A673 (cell line): ENCODE data around the gene LCP2. TPM values are rescaled to one million over a fixed set of nuclear protein-coding genes. Genes with fewer than 3 reads are reported as not detected.

Source experiments
- BruUV-seq: library from RNA; stranded (reverse); fragments of 400-500 nt; replicated peaks from 2 replicates; lab custom pipeline; 2021; lab: Mats Ljungman, UMichigan
- CTCF ChIA-PET: fragments of 300-600 bp; sonication (Branson Sonifier 250); formaldehyde crosslinking; loops from one replicate; lab custom pipeline; 2022; ENCODE audit warnings: antibody characterized with exemption; lab: Charles Lee
- POLR2A ChIA-PET: fragments of 300-600 bp; sonication (Branson Sonifier 250); formaldehyde crosslinking; loops from one replicate; lab custom pipeline; 2022; ENCODE audit warnings: antibody characterized with exemption; ENCODE audit not compliant: low non-redundant PET; lab: Charles Lee
- DNase-seq: peaks from one replicate; pipeline ENCODE4 v3.0.0-alpha.2; 2015; ENCODE audit warnings: low spot score
- H3K27ac ChIP-seq: fragments of 200-600 bp; sonication (generic); 2 replicates; pipeline ENCODE4 v1.5.1; 2016; ENCODE audit warnings: mixed run types, low read depth, mild to moderate bottlenecking, mixed read lengths, antibody characterized with exemption, low read length; ENCODE audit not compliant: poor library complexity, severe bottlenecking
- H3K27me3 ChIP-seq: fragments of 200-600 bp; sonication (generic); replicated peaks from 2 replicates; pipeline ENCODE4 v1.6.1; 2017; ENCODE audit warnings: mixed run types, low read depth, mild to moderate bottlenecking, mixed read lengths, antibody characterized with exemption, low read length; ENCODE audit not compliant: insufficient read depth, poor library complexity
- H3K36me3 ChIP-seq: fragments of 200-600 bp; sonication (generic); 2 replicates; pipeline ENCODE4 v1.6.1; 2016; ENCODE audit warnings: mixed run types, mild to moderate bottlenecking, mixed read lengths, antibody characterized with exemption, low read length; ENCODE audit not compliant: insufficient read depth, poor library complexity, severe bottlenecking
- H3K4me1 ChIP-seq: fragments of 200-600 bp; sonication (generic); 2 replicates; pipeline ENCODE4 v1.6.1; 2017; ENCODE audit warnings: mixed run types, mild to moderate bottlenecking, mixed read lengths, antibody characterized with exemption, low read length; ENCODE audit not compliant: insufficient read depth, poor library complexity, severe bottlenecking
- H3K4me3 ChIP-seq: fragments of 200-600 bp; sonication (generic); 2 replicates; pipeline ENCODE4 v1.5.1; 2016; ENCODE audit warnings: low read depth, mixed run types, mild to moderate bottlenecking, mixed read lengths, low read length; ENCODE audit not compliant: poor library complexity, severe bottlenecking
- H3K9me3 ChIP-seq: fragments of 200-600 bp; sonication (generic); 2 replicates; pipeline ENCODE4 v1.6.1; 2016; ENCODE audit warnings: mixed run types, low read depth, mild to moderate bottlenecking, mixed read lengths, antibody characterized with exemption, low read length; ENCODE audit not compliant: poor library complexity, severe bottlenecking
- CTCF ChIP-seq: fragments of 300-800, 200-600 bp; sonication (generic); conservative IDR thresholded peaks from 2 replicates; pipeline ENCODE4 v1.5.1; 2017; ENCODE audit warnings: low read depth, mild to moderate bottlenecking, antibody characterized with exemption, low read length, moderate library complexity, mixed read lengths
- EZH2 ChIP-seq: fragments of 200-600 bp; sonication (generic); IDR thresholded peaks from 2 replicates; pipeline ENCODE4 v1.6.1; 2017; ENCODE audit warnings: borderline replicate concordance, low read depth, mild to moderate bottlenecking, mixed read lengths, antibody characterized with exemption, low read length; ENCODE audit not compliant: poor library complexity, severe bottlenecking
- intact Hi-C: fragments of 100-400 bp; cut with micrococcal nuclease; formaldehyde crosslinking; loops from one replicate; pipeline ENCODE4 v1.10.0; 2022; ENCODE audit not compliant: unreplicated experiment
- total RNA-seq: library from RNA; stranded (reverse); gene quantifications from 2 replicates; pipeline ENCODE4 v1.2.3, GENCODE V29; 2021

LCP2 gene
- total RNA-seq, 1 experiment from 2014 or later: not detected

GRCh38 chr5:170216257-170216864, 81.2 kb downstream of the LCP2 start:
- TF ChIP-seq CTCF (peak; percentile 70), EZH2 (no peak)
- no TSS peak for BruUV-seq
- H3K4me3 ChIP-seq: no peak overlapping the region
- intact Hi-C loops: loop anchor here (1.0 to 5.0 kb wide), 4 partner anchors 116 to 1229 kb away; partner anchors contain the start of gene SPDL1
- ChIA-PET CTCF (interaction anchor here (0.7 to 1.8 kb wide), 6 partner anchors 32 to 1229 kb away, joined by 3 to 21 read pairs (median 5); partner anchors contain the start of gene INSYN2B), POLR2A (no interaction called here)
- H3K4me1 ChIP-seq: peaks cover 33% of the 10 kb centered on the region
- H3K9me3 ChIP-seq: no peaks in the 10 kb centered on the region
- H3K36me3 ChIP-seq: no peaks in the 10 kb centered on the region
- peak; percentile 82 for DNase-seq
- H3K27me3 ChIP-seq: no peaks in the 10 kb centered on the region
- H3K27ac ChIP-seq: no peak overlapping the region

- intact Hi-C loops: no loop called here
- Histone ChIP-seq H3K27ac (no peak overlapping the region), H3K36me3 (no peaks in the 10 kb centered on the region), H3K4me1 (peaks cover 4% of the 10 kb centered on the region), H3K4me3 (no peak overlapping the region), H3K9me3 (no peaks in the 10 kb centered on the region), H3K27me3 (no peaks in the 10 kb centered on the region)
- DNase-seq: no peak
- CTCF ChIA-PET: no interaction called here
- POLR2A ChIA-PET: no interaction called here
- TF ChIP-seq CTCF: no peak
- BruUV-seq: no TSS peak
Observed at GRCh38 chr5:170211575-170212334, 85.8 kb downstream of the LCP2 start.

- intact Hi-C loops: no loop called here
- TF ChIP-seq CTCF: no peak
- no peak for TF ChIP-seq EZH2
- Histone ChIP-seq H3K4me1 (no peaks in the 10 kb centered on the region), H3K27me3 (no peaks in the 10 kb centered on the region), H3K4me3 (no peak overlapping the region), H3K27ac (no peak overlapping the region), H3K36me3 (no peaks in the 10 kb centered on the region), H3K9me3 (no peaks in the 10 kb centered on the region)
- no TSS peak for BruUV-seq
- ChIA-PET CTCF (no interaction called here), POLR2A (no interaction called here)
- no peak for DNase-seq
Observed at GRCh38 chr5:170206958-170207357, 90.6 kb downstream of the LCP2 start.
